HG03442 (cell line): ENCODE data around the gene GSN.

Experiments used
- ATAC-seq: cut with Tn5 transposase; IDR thresholded peaks from one replicate; pipeline ENCODE4 v1.9.1; 2021; ENCODE audit warnings: mild to moderate bottlenecking, moderate library complexity; ENCODE audit not compliant: unreplicated experiment

The GSN gene

DNA sequence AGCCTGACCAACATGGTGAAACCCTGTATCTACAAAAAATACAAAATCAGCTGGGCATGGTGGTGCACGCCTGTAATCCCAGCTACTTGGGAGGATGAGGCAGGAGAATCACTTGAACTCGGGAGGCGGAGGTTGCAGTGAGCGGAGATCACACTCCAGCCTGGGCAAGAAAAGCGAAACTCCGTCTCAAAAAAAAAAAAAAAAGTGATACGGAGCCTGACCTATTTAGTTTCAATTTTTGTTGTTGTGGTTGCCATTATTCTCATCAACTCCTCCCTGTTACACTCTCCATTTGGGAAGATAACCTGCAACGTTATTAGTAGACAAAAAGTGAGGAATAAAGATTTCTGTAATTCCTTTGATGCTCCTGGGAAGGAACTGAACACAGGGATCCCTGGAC, 100.8 kb downstream of the GSN start:
- no peak for ATAC-seq

- peak; percentile 52 for ATAC-seq
Measured at GRCh38 chr9:121369595-121370265, 101.8 kb downstream of the GSN start, which contains the start of gene STOM. TSS of gene STOM (minus strand) at chr9:121370250. CDS start at chr9:121370187, 63 bp downstream.

GRCh38 chr9:121371495-121372061, 103.6 kb downstream of the GSN start:
- no peak for ATAC-seq

DNA sequence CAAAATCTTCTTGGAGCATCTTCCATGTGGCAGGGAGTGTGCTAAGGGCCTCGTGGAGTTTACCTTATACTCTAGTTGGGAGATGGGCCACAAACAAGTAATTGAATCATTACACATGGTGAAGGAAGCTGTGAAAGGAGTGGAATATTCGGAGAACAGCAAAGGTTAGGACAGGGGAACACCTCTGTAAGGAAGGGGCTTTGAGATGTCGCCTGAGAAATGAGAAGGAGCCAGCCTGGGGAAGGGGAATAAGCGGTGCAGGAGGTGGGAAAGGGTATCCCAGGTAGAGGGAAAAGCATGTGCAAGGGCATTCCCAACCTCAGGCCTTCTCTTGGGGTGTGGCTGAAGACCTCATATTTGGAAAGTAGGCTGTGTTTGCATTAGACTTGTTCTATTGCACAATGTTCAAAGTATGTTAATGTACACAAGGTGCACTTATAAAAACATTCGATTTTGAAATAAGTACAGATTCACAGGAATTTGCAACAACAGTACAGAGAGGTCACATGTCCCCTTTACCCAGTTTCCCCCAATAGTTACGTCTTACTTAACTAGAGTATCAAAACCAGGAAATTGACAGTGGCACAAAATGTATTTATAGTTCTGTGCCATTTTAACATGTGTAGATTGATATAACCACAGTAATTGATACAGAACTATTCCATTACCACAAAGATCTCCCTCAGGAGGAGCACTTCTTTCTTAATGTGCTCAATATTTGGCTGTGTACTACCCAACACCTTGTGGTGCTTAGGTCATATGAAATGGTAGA, 104.5 kb downstream of the GSN start:
- ATAC-seq: no peak

- no peak for ATAC-seq
Measured at GRCh38 chr9:121373011-121373729, 105.2 kb downstream of the GSN start.

DNA sequence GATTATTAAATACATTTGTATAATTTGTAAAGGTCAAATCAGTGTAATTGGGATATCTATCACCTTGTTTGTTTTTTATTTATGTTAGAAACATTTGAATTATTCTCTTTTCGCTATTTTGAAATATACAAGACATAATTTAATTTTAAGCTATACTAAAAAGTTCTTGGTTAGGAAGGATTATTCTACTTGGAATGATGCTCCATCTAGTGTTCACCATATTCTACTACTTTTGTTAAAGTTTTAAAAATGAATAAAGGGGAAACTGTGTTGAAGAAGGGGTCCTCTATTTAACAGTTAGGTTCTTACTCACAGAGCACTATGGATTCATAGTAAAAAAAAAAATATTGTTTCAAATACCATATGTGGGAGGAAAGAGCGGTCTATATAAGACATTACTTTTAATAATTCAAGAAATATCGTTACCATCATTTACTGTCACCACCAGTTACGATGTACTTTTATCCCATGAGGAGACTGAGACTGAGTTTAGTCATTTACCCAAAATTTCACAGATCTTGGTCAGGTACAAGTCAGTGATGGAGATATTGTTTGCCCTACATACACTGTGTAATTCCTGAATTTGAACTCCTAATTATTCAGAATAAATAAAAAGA, 108.4 kb downstream of the GSN start:
- ATAC-seq: no peak

DNA sequence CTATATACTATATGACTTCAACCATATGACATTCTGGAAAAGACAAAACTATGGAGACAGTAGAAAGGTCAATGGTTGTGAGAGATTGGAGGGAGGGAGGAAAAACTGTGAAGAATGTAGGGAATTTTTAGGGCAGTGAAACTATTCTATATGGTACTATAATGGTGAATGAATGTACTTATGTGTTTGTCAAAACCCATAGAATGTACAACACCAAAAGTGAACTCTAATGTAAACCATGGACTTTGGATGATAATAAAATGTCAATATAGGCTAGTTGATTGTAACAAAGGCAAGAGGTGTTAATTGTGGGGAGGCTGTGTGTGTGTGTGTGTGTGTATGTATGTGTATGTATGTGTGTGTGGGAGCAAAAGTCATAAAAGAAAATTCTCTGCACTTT, 112.9 kb downstream of the GSN start:
- no peak for ATAC-seq
